Measurements from ENCODE around the gene MOK. TPM values are rescaled to one million over a fixed set of nuclear protein-coding genes. Genes with fewer than 3 reads are reported as not detected.
"Not testable (repeated sequence)": the region's sequence is repeated elsewhere in the genome, so short reads cannot be mapped to it uniquely, and the experiment has no call there.

The MOK gene
- total RNA-seq, 2 donors from 2014 or later: 3.0 to 5.9 TPM

DNA sequence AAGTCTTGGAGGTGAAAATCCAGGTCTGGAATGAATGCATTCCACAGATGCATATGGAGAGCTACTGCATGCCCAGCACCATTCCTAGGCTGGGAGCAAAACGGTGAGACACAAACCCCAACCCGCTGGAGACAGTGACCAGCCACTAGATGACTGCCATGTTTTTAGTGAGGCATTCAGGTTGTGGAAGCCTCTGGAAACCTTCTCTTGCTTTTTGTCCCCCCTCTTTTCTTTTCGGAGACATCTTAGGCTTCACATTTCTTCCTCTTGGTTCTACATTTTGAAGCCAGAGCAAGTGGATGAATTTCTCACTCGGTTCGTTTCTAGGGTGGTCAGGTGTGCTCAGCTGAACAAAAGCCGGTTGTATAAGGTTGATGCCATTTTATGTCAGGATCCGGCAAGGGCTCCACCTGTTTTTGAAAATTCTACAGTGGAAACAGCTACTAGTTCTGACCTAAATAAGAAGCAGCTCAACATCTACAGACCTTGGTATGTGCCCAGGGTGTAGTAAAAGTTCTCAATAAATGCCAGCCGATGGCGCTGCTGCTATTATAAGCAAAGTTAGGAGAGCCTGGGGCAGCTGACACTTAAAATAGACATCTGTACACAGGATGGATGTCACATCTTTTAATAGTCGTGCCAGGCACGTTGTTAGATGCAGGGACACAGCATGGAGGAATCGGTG is 12.7 kb upstream of the MOK start:
- no peaks in the 10 kb centered on the region for H3K36me3 Mint-ChIP-seq
- ATAC-seq: no peak

DNA sequence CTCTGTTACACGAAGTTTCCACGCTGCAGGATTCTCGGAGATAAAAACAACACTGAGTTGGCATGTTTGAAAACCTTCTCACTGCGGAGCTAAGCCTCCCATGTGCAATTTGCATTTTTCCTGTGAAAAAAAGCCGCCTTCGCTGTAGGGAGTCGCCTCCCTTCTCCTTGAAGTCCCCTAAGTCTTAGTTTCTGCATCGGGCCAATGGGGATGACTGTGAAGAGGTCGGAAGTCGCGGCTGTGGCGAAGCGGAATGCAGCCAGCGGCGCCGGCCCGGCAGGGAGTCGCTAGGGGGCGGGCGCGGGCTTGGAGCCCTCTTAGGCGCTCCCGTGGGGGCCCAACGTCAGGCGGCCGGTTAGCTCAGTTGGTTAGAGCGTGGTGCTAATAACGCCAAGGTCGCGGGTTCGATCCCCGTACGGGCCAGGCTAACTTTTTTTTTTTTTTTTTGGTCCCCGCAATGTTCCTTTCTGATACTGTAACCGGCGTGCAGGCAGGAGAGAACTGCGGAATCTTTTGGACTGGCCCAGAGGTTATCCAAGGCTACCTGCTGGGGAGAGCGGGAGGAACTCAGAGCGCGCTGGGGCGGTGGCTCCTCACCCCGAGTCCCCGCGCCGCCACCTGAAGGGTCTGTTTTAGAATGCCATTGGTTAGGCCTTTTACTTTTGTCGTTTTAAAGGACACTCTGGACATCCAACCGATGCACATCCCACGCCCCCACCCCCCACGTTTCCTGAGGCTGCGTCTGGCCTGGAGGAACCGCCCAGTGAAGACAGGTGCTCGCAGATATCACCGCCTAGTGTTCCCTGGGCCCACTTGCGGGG is 12.0 kb upstream of the MOK start:
- peaks cover 45 to 54% of the 10 kb centered on the region in 2 donors for H3K4me1 Mint-ChIP-seq (ENCODE audit: low read depth in 2 of 2)
- DNase-seq (ENCODE audit: low spot score) (peak; percentile 95), ATAC-seq (peak; percentile 85 to 89)
- H3K9me3 Mint-ChIP-seq: no peaks in the 10 kb centered on the region
- peak overlapping the region; percentile 89 to 97 for H3K27ac Mint-ChIP-seq
- no peaks in the 10 kb centered on the region for H3K27me3 Mint-ChIP-seq
- no peaks in the 10 kb centered on the region for H3K36me3 Mint-ChIP-seq
- peak overlapping the region; percentile 93 for H3K4me3 Mint-ChIP-seq

More for the DNA sequence above, 12.7 kb upstream of the MOK start:
- Mint-ChIP-seq H3K27ac (peak overlapping the region; percentile 89 to 97), H3K4me3 (peak overlapping the region; percentile 93), H3K9me3 (no peaks in the 10 kb centered on the region), H3K27me3 (no peaks in the 10 kb centered on the region), H3K4me1 (ENCODE audit: low read depth in 2 of 2) (peaks cover 45 to 54% of the 10 kb centered on the region in 2 donors)
- no peak for DNase-seq (ENCODE audit: low spot score)

- Mint-ChIP-seq H3K36me3 (no peaks in the 10 kb centered on the region), H3K27me3 (no peaks in the 10 kb centered on the region), H3K4me3 (peak overlapping the region; percentile 93), H3K4me1 (ENCODE audit: low read depth in 2 of 2) (peaks cover 45 to 52% of the 10 kb centered on the region in 2 donors), H3K27ac (peak overlapping the region; percentile 89 to 97), H3K9me3 (no peaks in the 10 kb centered on the region)
- no peak for DNase-seq (ENCODE audit: low spot score)
- no peak for ATAC-seq
Observed at GRCh38 chr14:102316338-102316742, 11.4 kb upstream of the MOK start.

DNA sequence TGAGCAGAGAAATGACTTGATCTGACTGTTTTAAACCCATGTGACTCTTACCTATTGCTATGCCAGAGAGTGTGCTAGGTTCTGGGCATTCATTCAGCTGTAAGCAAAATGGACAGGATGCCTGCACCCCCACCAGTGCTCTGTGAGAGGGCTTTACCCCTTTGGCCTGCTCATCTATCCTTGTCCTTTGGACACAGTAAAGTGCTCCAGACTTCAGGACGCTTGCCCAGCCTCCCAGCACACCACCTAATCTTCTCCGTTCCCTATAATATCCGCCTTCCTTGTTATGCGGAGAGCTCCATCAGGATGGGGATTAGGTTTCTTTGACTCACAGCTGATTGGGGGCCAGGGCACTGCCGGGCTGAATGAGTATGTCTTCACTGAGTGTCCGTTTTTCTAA is 10.2 kb upstream of the MOK start:
- DNase-seq (ENCODE audit: low spot score) (no peak), ATAC-seq (no peak)
- no peaks in the 10 kb centered on the region for H3K36me3 Mint-ChIP-seq
- H3K9me3 Mint-ChIP-seq: no peaks in the 10 kb centered on the region
- H3K4me1 Mint-ChIP-seq (ENCODE audit: low read depth in 2 of 2): peaks cover 43 to 45% of the 10 kb centered on the region in 2 donors
- peak overlapping the region; percentile 97 for H3K4me3 Mint-ChIP-seq
- H3K27me3 Mint-ChIP-seq: no peaks in the 10 kb centered on the region
- H3K27ac Mint-ChIP-seq: peak overlapping the region in 1 of 2 donors; percentile 75

- Mint-ChIP-seq H3K4me1 (ENCODE audit: low read depth in 2 of 2) (peaks cover 42 to 45% of the 10 kb centered on the region in 2 donors), H3K4me3 (peak overlapping the region; percentile 97), H3K27ac (peak overlapping the region; percentile 69 to 75), H3K36me3 (no peaks in the 10 kb centered on the region), H3K9me3 (no peaks in the 10 kb centered on the region), H3K27me3 (no peaks in the 10 kb centered on the region)
- peak; percentile 83 to 84 for ATAC-seq
- DNase-seq (ENCODE audit: low spot score): peak; percentile 83
Observed at GRCh38 chr14:102314242-102315011, 9.5 kb upstream of the MOK start.

GRCh38 chr14:102303664-102304063 is 1.3 kb downstream of the MOK start:
- DNase-seq (ENCODE audit: low spot score) (no peak), ATAC-seq (no peak)
- Mint-ChIP-seq H3K27me3 (peaks cover 0 to 6% of the 10 kb centered on the region in 2 donors), H3K9me3 (no peaks in the 10 kb centered on the region), H3K36me3 (no peaks in the 10 kb centered on the region), H3K27ac (peak overlapping the region in 1 of 2 donors; percentile 18), H3K4me3 (peak overlapping the region; percentile 40), H3K4me1 (ENCODE audit: low read depth in 2 of 2) (peaks cover 12 to 13% of the 10 kb centered on the region in 2 donors)

DNA sequence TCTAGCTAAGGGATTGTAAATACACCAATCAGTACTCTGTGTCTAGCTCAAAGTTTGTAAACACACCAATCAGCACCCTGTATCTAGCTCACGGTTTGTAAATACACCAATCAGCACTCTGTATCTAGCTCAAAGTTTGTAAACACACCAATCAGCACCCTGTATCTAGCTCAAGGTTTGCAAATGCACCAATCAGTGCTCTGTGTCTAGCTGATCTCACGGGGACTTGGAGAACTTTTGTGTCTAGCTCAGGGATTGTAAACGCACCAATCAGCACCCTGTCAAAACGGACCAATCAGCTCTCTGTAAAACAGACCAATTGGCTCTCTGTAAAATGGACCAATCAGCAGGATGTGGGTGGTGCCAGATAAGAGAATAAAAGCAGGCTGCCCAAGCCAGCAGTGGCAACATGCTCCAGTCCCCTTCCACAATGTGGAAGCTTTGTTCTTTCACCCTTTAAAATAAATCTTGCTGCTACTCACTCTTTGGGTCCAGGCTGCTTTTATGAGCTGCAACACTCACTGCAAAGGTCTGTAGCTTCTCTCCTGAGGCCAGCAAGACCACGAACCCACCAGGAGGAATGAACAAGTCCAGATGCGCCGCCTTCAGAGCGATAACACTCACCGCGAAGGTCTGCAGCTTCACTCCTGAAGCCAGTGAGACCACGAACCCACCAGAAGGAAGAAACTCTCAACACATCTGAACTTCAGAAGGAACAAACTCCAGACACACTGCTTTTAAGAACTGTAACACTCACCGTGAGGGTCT is 6.5 kb downstream of the MOK start:
- not testable (repeated sequence) for H3K36me3 Mint-ChIP-seq; H3K4me1 Mint-ChIP-seq (ENCODE audit: low read depth in 2 of 2); ATAC-seq; H3K9me3 Mint-ChIP-seq; H3K27ac Mint-ChIP-seq; H3K4me3 Mint-ChIP-seq; DNase-seq (ENCODE audit: low spot score)
- H3K27me3 Mint-ChIP-seq: peaks cover 8 to 10% of the 10 kb centered on the region in 2 donors

GRCh38 chr14:102297436-102298170 is 7.4 kb downstream of the MOK start:
- no peak for ATAC-seq
- Mint-ChIP-seq H3K27me3 (peaks cover 8 to 10% of the 10 kb centered on the region in 2 donors), H3K4me1 (ENCODE audit: low read depth in 2 of 2) (peaks cover 0 to 3% of the 10 kb centered on the region in 2 donors), H3K9me3 (no peaks in the 10 kb centered on the region), H3K36me3 (no peaks in the 10 kb centered on the region), H3K4me3 (no peak overlapping the region), H3K27ac (no peak overlapping the region)
- DNase-seq (ENCODE audit: low spot score): no peak

GRCh38 chr14:102295270-102295669 is 9.7 kb downstream of the MOK start:
- no peak overlapping the region for H3K27ac Mint-ChIP-seq
- peaks cover 6 to 8% of the 10 kb centered on the region in 2 donors for H3K27me3 Mint-ChIP-seq
- no peak overlapping the region for H3K4me3 Mint-ChIP-seq
- H3K9me3 Mint-ChIP-seq: no peaks in the 10 kb centered on the region
- H3K36me3 Mint-ChIP-seq: no peaks in the 10 kb centered on the region
- no peak for ATAC-seq
- no peak for DNase-seq (ENCODE audit: low spot score)
- peaks cover 0 to 3% of the 10 kb centered on the region in 2 donors for H3K4me1 Mint-ChIP-seq (ENCODE audit: low read depth in 2 of 2)

DNA sequence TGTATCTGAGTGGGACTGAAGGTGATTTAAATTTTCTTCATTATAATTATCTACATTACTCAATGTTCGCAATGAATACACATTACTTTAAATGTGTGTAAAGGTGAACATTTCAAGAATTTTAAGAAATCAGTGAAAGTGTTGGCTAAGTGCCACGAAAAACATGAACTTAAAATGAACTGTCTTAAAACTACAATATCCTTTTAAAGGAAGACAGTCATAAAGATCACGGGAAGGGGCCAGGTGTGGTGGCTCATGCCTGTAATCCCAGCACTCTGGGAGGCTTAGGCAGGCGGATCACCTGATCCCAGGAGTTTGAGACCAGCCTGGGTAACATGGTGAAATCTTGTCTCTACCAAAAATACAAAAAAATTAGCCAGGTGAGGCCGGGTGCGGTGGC is 11.2 kb downstream of the MOK start:
- H3K4me3 Mint-ChIP-seq: no peak overlapping the region

DNA sequence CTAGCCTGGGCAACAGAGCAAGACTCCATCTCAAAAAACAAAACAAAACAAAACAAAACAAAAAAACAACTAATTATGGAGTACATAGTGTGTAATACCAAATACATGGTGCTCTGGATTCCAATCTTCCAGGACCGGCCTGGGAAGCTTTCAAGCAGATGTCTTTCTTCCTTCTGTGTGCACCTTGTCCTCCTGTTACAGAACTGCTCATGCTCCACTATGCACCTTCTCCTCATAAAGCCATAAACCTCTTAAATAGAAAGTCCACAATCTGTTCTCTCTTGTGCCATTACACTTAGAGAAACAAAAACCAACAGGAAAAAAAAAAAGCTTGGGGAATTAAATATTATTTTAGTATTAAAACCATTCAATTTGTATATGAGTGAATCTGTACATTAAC is 12.5 kb downstream of the MOK start:
- no peak overlapping the region for H3K27ac Mint-ChIP-seq
- DNase-seq (ENCODE audit: low spot score): no peak
- ATAC-seq: no peak
- H3K4me3 Mint-ChIP-seq: no peak overlapping the region
- H3K27me3 Mint-ChIP-seq: peaks cover 6 to 8% of the 10 kb centered on the region in 2 donors
- no peaks in the 10 kb centered on the region for H3K4me1 Mint-ChIP-seq (ENCODE audit: low read depth in 2 of 2)
- H3K36me3 Mint-ChIP-seq: no peaks in the 10 kb centered on the region
- H3K9me3 Mint-ChIP-seq: no peaks in the 10 kb centered on the region

More for the DNA sequence above, 11.2 kb downstream of the MOK start:
- DNase-seq (ENCODE audit: low spot score): no peak
- Mint-ChIP-seq H3K4me1 (ENCODE audit: low read depth in 2 of 2) (peaks cover 0 to 3% of the 10 kb centered on the region in 2 donors), H3K27ac (no peak overlapping the region), H3K9me3 (no peaks in the 10 kb centered on the region), H3K27me3 (peaks cover 6 to 8% of the 10 kb centered on the region in 2 donors), H3K36me3 (no peaks in the 10 kb centered on the region)
- no peak for ATAC-seq

GRCh38 chr14:102288139-102288538 is 16.8 kb downstream of the MOK start:
- Mint-ChIP-seq H3K9me3 (no peaks in the 10 kb centered on the region), H3K27me3 (no peaks in the 10 kb centered on the region), H3K27ac (no peak overlapping the region), H3K4me1 (ENCODE audit: low read depth in 2 of 2) (no peaks in the 10 kb centered on the region), H3K36me3 (no peaks in the 10 kb centered on the region), H3K4me3 (no peak overlapping the region)
- DNase-seq (ENCODE audit: low spot score) (no peak), ATAC-seq (no peak)
